Neural cell (in vitro differentiated cells): Measurements from ENCODE around the gene EPN1.

ENCODE experiments used
- EP300 ChIP-seq: fragments of 450-650 bp; conservative IDR thresholded peaks from 2 replicates; pipeline ENCODE4 v1.6.1; 2014; ENCODE audit warnings: antibody characterized with exemption, mild to moderate bottlenecking, moderate library complexity; ENCODE audit not compliant: poor library complexity, severe bottlenecking
- POLR2AphosphoS5 ChIP-seq: IDR thresholded peaks from 2 replicates; pipeline ENCODE4 v1.6.1; 2012
- RAD21 ChIP-seq: fragments of 450-650 bp; conservative IDR thresholded peaks from 2 replicates; pipeline ENCODE4 v1.6.1; 2014; ENCODE audit warnings: antibody characterized with exemption, mild to moderate bottlenecking, moderate library complexity
- SMC3 ChIP-seq: fragments of 450-650 bp; conservative IDR thresholded peaks from 2 replicates; pipeline ENCODE4 v1.6.1; 2014; ENCODE audit warnings: antibody characterized with exemption, mild to moderate bottlenecking, moderate library complexity; ENCODE audit not compliant: poor library complexity
- TF ChIP-seq, protein P1 (sequence below): fragments of 450-650 bp; IDR thresholded peaks from 2 replicates; pipeline ENCODE4 v1.5.1; 2014; ENCODE audit warnings: antibody characterized with exemption, mild to moderate bottlenecking, moderate library complexity; ENCODE audit not compliant: poor library complexity, severe bottlenecking

DNA sequence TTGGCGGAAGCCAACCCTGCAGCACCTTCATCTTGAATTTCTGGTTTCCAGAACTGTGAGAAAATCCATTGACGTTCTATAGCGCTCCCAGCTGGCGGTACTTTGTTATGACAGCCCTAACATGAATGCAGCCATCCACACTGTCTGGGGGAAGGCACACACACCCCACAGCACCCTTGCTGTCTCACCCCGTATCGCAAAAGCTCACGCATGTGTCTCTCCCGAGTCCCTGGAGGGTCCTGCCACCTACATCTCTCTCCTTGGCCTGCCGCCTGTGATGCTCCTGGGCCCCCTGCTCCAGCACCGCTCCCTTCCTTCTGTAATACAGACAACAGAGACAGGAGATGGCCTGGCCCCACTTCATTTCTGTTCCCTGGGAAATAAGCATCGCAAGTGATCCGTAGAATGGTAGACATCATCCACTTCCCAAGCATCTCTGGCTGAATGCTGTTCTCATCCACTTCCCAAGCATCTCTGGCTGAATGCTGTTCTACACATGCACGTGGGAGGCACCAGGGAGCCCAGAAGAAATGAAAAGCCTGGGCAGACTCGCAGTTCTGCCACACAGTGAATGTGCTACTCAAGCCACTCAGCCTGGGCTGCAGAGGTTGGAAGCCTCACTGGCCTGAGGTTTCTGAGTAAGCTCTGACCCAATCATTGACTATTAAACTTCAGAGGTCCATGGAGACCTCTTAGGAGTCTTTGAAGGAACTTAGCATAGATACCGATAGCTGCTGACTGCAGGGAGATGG lies 29.6 kb downstream of the EPN1 start:
- TF ChIP-seq, protein P1, sequence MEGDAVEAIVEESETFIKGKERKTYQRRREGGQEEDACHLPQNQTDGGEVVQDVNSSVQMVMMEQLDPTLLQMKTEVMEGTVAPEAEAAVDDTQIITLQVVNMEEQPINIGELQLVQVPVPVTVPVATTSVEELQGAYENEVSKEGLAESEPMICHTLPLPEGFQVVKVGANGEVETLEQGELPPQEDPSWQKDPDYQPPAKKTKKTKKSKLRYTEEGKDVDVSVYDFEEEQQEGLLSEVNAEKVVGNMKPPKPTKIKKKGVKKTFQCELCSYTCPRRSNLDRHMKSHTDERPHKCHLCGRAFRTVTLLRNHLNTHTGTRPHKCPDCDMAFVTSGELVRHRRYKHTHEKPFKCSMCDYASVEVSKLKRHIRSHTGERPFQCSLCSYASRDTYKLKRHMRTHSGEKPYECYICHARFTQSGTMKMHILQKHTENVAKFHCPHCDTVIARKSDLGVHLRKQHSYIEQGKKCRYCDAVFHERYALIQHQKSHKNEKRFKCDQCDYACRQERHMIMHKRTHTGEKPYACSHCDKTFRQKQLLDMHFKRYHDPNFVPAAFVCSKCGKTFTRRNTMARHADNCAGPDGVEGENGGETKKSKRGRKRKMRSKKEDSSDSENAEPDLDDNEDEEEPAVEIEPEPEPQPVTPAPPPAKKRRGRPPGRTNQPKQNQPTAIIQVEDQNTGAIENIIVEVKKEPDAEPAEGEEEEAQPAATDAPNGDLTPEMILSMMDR, result no peak
- TF ChIP-seq RAD21 (no peak), POLR2AphosphoS5 (no peak), SMC3 (no peak), EP300 (no peak)
